AG09309 (cell line): ENCODE measurements around the gene LCLAT1.

Experiments
- DNase-seq: peaks from one replicate; pipeline ENCODE4 v3.0.0-alpha.2; 2010; ENCODE audit warnings: low read depth
- H3K4me3 ChIP-seq: 2 replicates; pipeline ENCODE4 v1.5.1; 2011; ENCODE audit warnings: mild to moderate bottlenecking, low read depth, low read length, moderate library complexity; ENCODE audit not compliant: control insufficient read depth
- CTCF ChIP-seq: IDR thresholded peaks from 2 replicates; pipeline ENCODE4 v1.5.1; 2011; ENCODE audit warnings: mild to moderate bottlenecking, low read depth, low read length, inconsistent platforms; ENCODE audit not compliant: insufficient read depth, control insufficient read depth; ENCODE audit errors: missing control alignments

LCLAT1 gene

GRCh38 chr2:30625276-30625675, 178.2 kb downstream of the LCLAT1 start:
- no peak for DNase-seq
- H3K4me3 ChIP-seq: no peak overlapping the region
- TF ChIP-seq CTCF: no peak

GRCh38 chr2:30625701-30626100, 178.7 kb downstream of the LCLAT1 start:
- no peak for TF ChIP-seq CTCF
- DNase-seq: no peak
- H3K4me3 ChIP-seq: no peak overlapping the region

- no peak overlapping the region for H3K4me3 ChIP-seq
- no peak for DNase-seq
- no peak for TF ChIP-seq CTCF
Measured at GRCh38 chr2:30626397-30626796, 179.4 kb downstream of the LCLAT1 start.

GRCh38 chr2:30627151-30627550, 180.1 kb downstream of the LCLAT1 start:
- no peak overlapping the region for H3K4me3 ChIP-seq
- DNase-seq: no peak
- no peak for TF ChIP-seq CTCF

GRCh38 chr2:30628341-30628740, 181.3 kb downstream of the LCLAT1 start:
- H3K4me3 ChIP-seq: no peak overlapping the region
- no peak for DNase-seq
- no peak for TF ChIP-seq CTCF

- no peak for DNase-seq
- H3K4me3 ChIP-seq: no peak overlapping the region
- TF ChIP-seq CTCF: no peak
Measured at GRCh38 chr2:30629866-30630265, 182.8 kb downstream of the LCLAT1 start.

- no peak overlapping the region for H3K4me3 ChIP-seq
- no peak for TF ChIP-seq CTCF
- DNase-seq: no peak
Measured at GRCh38 chr2:30631051-30631671, 184.1 kb downstream of the LCLAT1 start.
